Parathyroid adenoma (tissue), 2 donors: Measurements from ENCODE around the gene MSL2.
"Not testable (repeated sequence)": the region's sequence is repeated elsewhere in the genome, so short reads cannot be mapped to it uniquely, and the experiment has no call there.

Source experiments
- H2AFZ ChIP-seq: fragments of 300-600 bp; sonication (generic); one replicate; pipeline ENCODE4 v1.7.0; 2017; ENCODE audit warnings: antibody characterized with exemption, mild to moderate bottlenecking
- H3K27ac ChIP-seq: fragments of 300-600 bp; sonication (generic); one replicate; pipeline ENCODE4 v1.7.0; 2017
- H3K27me3 ChIP-seq: fragments of 300-600 bp; sonication (generic); one replicate; pipeline ENCODE4 v1.7.0; 2017; ENCODE audit warnings: low read length; ENCODE audit not compliant: control insufficient read depth, insufficient read depth
- H3K36me3 ChIP-seq: fragments of 300-600 bp; sonication (generic); one replicate; pipeline ENCODE4 v1.7.0; 2017; ENCODE audit warnings: low read length; ENCODE audit not compliant: control insufficient read depth, insufficient read depth
- H3K4me1 ChIP-seq: fragments of 300-600 bp; sonication (generic); one replicate; pipeline ENCODE4 v1.7.0; 2017; ENCODE audit warnings: control low read depth
- H3K4me2 ChIP-seq: fragments of 300-600 bp; sonication (generic); one replicate; pipeline ENCODE4 v1.7.0; 2017; ENCODE audit warnings: low read length
- H3K4me3 ChIP-seq: fragments of 300-600 bp; sonication (generic); one replicate; pipeline ENCODE4 v1.7.0; 2017; ENCODE audit warnings: low read depth, low read length
- H3K79me2 ChIP-seq: fragments of 300-600 bp; sonication (generic); one replicate; pipeline ENCODE4 v1.7.0; 2017; ENCODE audit warnings: control low read depth
- H3K9ac ChIP-seq: fragments of 300-600 bp; sonication (generic); one replicate; pipeline ENCODE4 v1.7.0; 2017; ENCODE audit warnings: mild to moderate bottlenecking
- H3K9me3 ChIP-seq: fragments of 300-600 bp; sonication (generic); one replicate; pipeline ENCODE4 v1.7.0; 2017; ENCODE audit warnings: low read length; ENCODE audit not compliant: control insufficient read depth
- CTCF ChIP-seq: fragments of 300-600 bp; sonication (generic); IDR thresholded peaks from one replicate; pipeline ENCODE4 v1.7.0; 2017; ENCODE audit warnings: antibody characterized with exemption, mild to moderate bottlenecking
- donor health status: primary hyperparathyroidism.

MSL2 gene

GRCh38 chr3:136146981-136147729 is 49.0 kb downstream of the MSL2 start:
- H3K4me1 ChIP-seq = no peaks in the 10 kb centered on the region

GRCh38 chr3:136144397-136144796 is 51.7 kb downstream of the MSL2 start:
- H3K4me3 ChIP-seq, H3K36me3 ChIP-seq, H3K9ac ChIP-seq, H3K27ac ChIP-seq, H3K4me1 ChIP-seq, H3K4me2 ChIP-seq, H3K27me3 ChIP-seq, H2AFZ ChIP-seq, H3K79me2 ChIP-seq, H3K9me3 ChIP-seq: not testable (repeated sequence)

More at GRCh38 chr3:136146981-136147729, 49.0 kb downstream of the MSL2 start:
- Histone ChIP-seq H3K9me3 (no peaks in the 10 kb centered on the region), H3K36me3 (no peaks in the 10 kb centered on the region), H2AFZ (no peak overlapping the region), H3K27ac (no peak overlapping the region), H3K27me3 (no peaks in the 10 kb centered on the region), H3K4me3 (no peak overlapping the region), H3K79me2 (no peaks in the 10 kb centered on the region), H3K9ac (no peak overlapping the region), H3K4me2 (no peak overlapping the region)
- TF ChIP-seq CTCF = no peak

GRCh38 chr3:136142592-136142991 is 53.5 kb downstream of the MSL2 start:
- Histone ChIP-seq H3K27me3 (no peaks in the 10 kb centered on the region), H3K36me3 (no peaks in the 10 kb centered on the region), H3K9ac (no peak overlapping the region), H3K4me1 (no peaks in the 10 kb centered on the region), H3K4me2 (no peak overlapping the region), H3K79me2 (no peaks in the 10 kb centered on the region), H3K27ac (no peak overlapping the region), H3K9me3 (no peaks in the 10 kb centered on the region), H3K4me3 (no peak overlapping the region), H2AFZ (no peak overlapping the region)
- no peak for TF ChIP-seq CTCF

GRCh38 chr3:136141891-136142290 is 54.2 kb downstream of the MSL2 start:
- Histone ChIP-seq H3K27me3 (no peaks in the 10 kb centered on the region), H3K9me3 (no peaks in the 10 kb centered on the region), H3K9ac (no peak overlapping the region), H3K36me3 (no peaks in the 10 kb centered on the region), H2AFZ (no peak overlapping the region), H3K4me1 (no peaks in the 10 kb centered on the region), H3K27ac (no peak overlapping the region), H3K4me3 (no peak overlapping the region), H3K4me2 (no peak overlapping the region), H3K79me2 (no peaks in the 10 kb centered on the region)
- no peak for TF ChIP-seq CTCF

- no peak for TF ChIP-seq CTCF
- Histone ChIP-seq H3K4me2 (no peak overlapping the region), H3K4me3 (no peak overlapping the region), H3K4me1 (no peaks in the 10 kb centered on the region), H3K27me3 (no peaks in the 10 kb centered on the region), H3K27ac (no peak overlapping the region), H3K9ac (no peak overlapping the region), H3K9me3 (no peaks in the 10 kb centered on the region), H3K36me3 (no peaks in the 10 kb centered on the region), H2AFZ (no peak overlapping the region), H3K79me2 (no peaks in the 10 kb centered on the region)
Observed at GRCh38 chr3:136141291-136141785, 54.8 kb downstream of the MSL2 start.
